ENCODE data around the gene PIGX. TPM values are rescaled to one million over a fixed set of nuclear protein-coding genes. Genes with fewer than 3 reads are reported as not detected.

PIGX gene
- total RNA-seq, result 19.3 and 26.6 TPM in 2 replicates

GRCh38 chr3:196711838-196712513 lies at the start of gene PIGX, which contains the start of gene CEP19:
PIGX (plus strand) TSS chr3:196712377.
CEP19 (minus strand) TSS chr3:196712250; CDS start chr3:196708657, 3,593 bp downstream.

GRCh38 chr3:196739671-196740480 lies 27.7 kb downstream of the PIGX start, which contains the start of gene PAK2:
PAK2 (plus strand) TSS chr3:196739857; CDS start chr3:196782647, 42,790 bp downstream.

Other genes starting within 250 kb of the PIGX start
- 9.8 and 10.8 TPM in 2 replicates for gene RNF168, start 208.6 kb upstream of the PIGX start, total RNA-seq
- gene SMCO1, start 197.0 kb upstream of the PIGX start, total RNA-seq, result 0.15 and 0.34 TPM in 2 replicates
- 6.7 and 7.2 TPM in 2 replicates for gene WDR53, start 143.8 kb upstream of the PIGX start, total RNA-seq
- 4.6 and 5.2 TPM in 2 replicates for gene FBXO45, start 143.7 kb upstream of the PIGX start, total RNA-seq
- gene NRROS, start 72.7 kb upstream of the PIGX start, total RNA-seq, result under 0.01 and 0.17 TPM in 2 replicates
- 0.89 and 1.0 TPM in 2 replicates for gene CEP19, start 127 bp upstream of the PIGX start, total RNA-seq
- gene PAK2, start 27.5 kb downstream of the PIGX start, total RNA-seq, result 21.4 and 29.3 TPM in 2 replicates
- gene SENP5, start 155.5 kb downstream of the PIGX start, total RNA-seq, result 16.5 and 16.8 TPM in 2 replicates
- 47.9 TPM in 2 replicates for gene NCBP2, start 230.2 kb downstream of the PIGX start, total RNA-seq

Data from bronchus fibroblast of lung (primary cell).